Pancreas (tissue), 10 donors: Measurements from ENCODE around the gene GRIN2A. TPM values are rescaled to one million over a fixed set of nuclear protein-coding genes. Genes with fewer than 3 reads are reported as not detected.

Experiments
- ATAC-seq, 4 donors: fragments of 200-7000 bp; cut with Tn5 transposase; one replicate each; pipeline versions ENCODE4 v1.8.0 to v1.9.1; 2020; ENCODE audit warnings: mild to moderate bottlenecking in 4 of 4, moderate library complexity in 4 of 4
- DNase-seq, 6 donors: peaks; one replicate each; pipeline ENCODE4 v3.0.0-alpha.2; 2020
- FAIRE-seq: peaks from 2 replicates; lab custom pipeline; 2012; peaks lifted over from hg19 to GRCh38; lab: Jason Lieb, UNC
- H3K27ac ChIP-seq, 4 donors: fragments of 200-600 bp; sonication (generic); 1 replicate in 3 of 4; 2 replicates in 1 of 4; pipeline versions ENCODE4 v1.5.0 to v1.8.0; 2020
- H3K27me3 ChIP-seq, 4 donors: fragments of 200-600 bp; one replicate each; pipeline ENCODE4 v1.8.0; 2021
- H3K36me3 ChIP-seq, 3 donors: fragments of 200-600 bp; sonication (generic) in 1 of 3; one replicate each; pipeline versions ENCODE4 v1.5.0 to v1.8.0; 2020 to 2021
- H3K4me1 ChIP-seq, 3 donors: fragments of 200-600 bp; one replicate each; pipeline ENCODE4 v1.8.0; 2021
- H3K4me3 ChIP-seq, 4 donors: fragments of 200-600 bp; sonication (generic) in 2 of 4; one replicate each; pipeline versions ENCODE4 v1.5.0 to v1.8.0; 2020 to 2021
- H3K9me3 ChIP-seq, 4 donors: fragments of 200-600 bp; one replicate each; pipeline ENCODE4 v1.8.0; 2021
- WGBS, 2 donors: extraction: QIAGEN DNeasy Blood & Tissue Kit; methylation state at CpG; one replicate each; pipeline ENCODE4 v1.1.7; 2013; 5-methylcytosine and 5-hydroxymethylcytosine counted together
- intact Hi-C, 3 donors: fragments of 100-400 bp; cut with DNase I; formaldehyde crosslinking; loops; one replicate each; pipeline versions ENCODE4 v1.11.1 to v1.14.2; 2022
- polyA plus RNA-seq, 2 donors: library from polyadenylated mRNA; stranded (reverse); fragments of 200-250 nt; gene quantifications; one replicate each; pipeline ENCODE4 v1.2.3, GENCODE V29; 2013
- total RNA-seq, 6 donors: library from RNA; stranded (reverse); fragmentation: NEBNext Ultra II Directional in 4 of 6; extraction: Animal tissue kit (Norgen Biotek cat#: 25700) in 4 of 6; gene quantifications; one replicate each; pipeline versions ENCODE4 v1.2.1 to v1.2.4, GENCODE V29; 2021 to 2023
- TF ChIP-seq, protein P1 (sequence below), 4 donors: fragments of 200-600 bp; sonication (generic) in 3 of 4; IDR thresholded peaks; one replicate each; pipeline versions ENCODE4 v1.5.0 to v1.8.0; 2021; ENCODE audit warnings: antibody characterized with exemption in 4 of 4
- donor health status: healthy with polysubstance abuse.
- donor health status: DM: no; HTN: no; CAD: no; lungs with moderate emphysema.
- donor health status: DM: no; HTN: no; CAD: no.
- donor health status: control.
- donor health status: control.
- donor health status: Bipolar disorder and iron deficiency.
- donor health status: DM: yes; HTN: yes; CAD: no.
- donor health status: DM: no; HTN: no; CAD: no.
- donor health status: DM: no; HTN: no; CAD: no.
- donor health status: DM: yes; HTN: yes; CAD: no.

GRIN2A gene
- total and polyA plus RNA-seq, 8 donors, result 0.09 to 2.2 (median 0.32) TPM

DNA sequence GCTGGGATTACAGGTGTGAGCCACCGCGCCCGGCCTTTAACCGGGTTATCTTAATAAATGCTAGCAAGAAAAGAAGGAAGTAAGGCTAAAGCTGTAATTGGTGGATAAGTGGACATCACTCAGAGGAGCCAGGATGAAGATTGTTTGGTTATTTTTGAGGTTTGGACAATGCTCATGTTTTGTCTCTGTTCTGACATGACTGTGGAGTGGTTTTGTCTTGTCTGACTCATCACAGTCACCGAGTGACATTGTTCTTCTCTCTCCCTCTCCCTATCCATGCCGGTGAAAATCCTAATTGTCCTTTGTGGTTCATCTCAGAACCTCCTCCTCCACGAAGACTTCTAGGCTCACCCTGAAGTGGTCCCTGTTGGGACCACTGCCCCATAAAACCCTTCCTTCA lies 23.5 kb upstream of the GRIN2A start:
- FAIRE-seq (no peak), ATAC-seq (no peak), DNase-seq (no peak)
- H3K27ac ChIP-seq, result no peak overlapping the region
- WGBS, 2 donors, result 85 to 89% methylated on average over 7 of the region's 7 CpGs
- no peaks in the 10 kb centered on the region for H3K4me1 ChIP-seq
- TF ChIP-seq, protein P1, sequence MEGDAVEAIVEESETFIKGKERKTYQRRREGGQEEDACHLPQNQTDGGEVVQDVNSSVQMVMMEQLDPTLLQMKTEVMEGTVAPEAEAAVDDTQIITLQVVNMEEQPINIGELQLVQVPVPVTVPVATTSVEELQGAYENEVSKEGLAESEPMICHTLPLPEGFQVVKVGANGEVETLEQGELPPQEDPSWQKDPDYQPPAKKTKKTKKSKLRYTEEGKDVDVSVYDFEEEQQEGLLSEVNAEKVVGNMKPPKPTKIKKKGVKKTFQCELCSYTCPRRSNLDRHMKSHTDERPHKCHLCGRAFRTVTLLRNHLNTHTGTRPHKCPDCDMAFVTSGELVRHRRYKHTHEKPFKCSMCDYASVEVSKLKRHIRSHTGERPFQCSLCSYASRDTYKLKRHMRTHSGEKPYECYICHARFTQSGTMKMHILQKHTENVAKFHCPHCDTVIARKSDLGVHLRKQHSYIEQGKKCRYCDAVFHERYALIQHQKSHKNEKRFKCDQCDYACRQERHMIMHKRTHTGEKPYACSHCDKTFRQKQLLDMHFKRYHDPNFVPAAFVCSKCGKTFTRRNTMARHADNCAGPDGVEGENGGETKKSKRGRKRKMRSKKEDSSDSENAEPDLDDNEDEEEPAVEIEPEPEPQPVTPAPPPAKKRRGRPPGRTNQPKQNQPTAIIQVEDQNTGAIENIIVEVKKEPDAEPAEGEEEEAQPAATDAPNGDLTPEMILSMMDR (IDR thresholded peaks at IDR 0.05), result no peak
- no peaks in the 10 kb centered on the region for H3K9me3 ChIP-seq
- no peak overlapping the region for H3K4me3 ChIP-seq
- H3K27me3 ChIP-seq, result no peaks in the 10 kb centered on the region
- intact Hi-C loops, result no loop called here
- no peaks in the 10 kb centered on the region for H3K36me3 ChIP-seq

DNA sequence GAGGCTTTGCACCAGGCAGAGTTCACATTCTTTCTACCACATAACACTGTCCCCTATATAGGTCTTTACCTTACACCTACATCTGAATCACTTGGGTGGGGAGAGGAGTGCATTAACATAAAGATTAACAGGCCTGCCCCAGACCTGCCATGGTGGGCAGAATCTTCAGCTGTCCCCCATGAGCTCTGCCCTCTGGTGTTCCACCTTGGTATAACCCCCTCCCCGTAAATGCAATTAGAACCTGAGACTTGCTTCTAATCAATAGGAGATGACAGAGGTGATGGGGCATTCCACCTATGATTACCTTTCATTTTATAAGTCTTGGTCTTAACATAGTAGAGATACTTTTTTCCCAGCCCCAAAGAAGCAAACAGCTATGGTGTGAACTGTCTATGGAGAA lies 20.4 kb upstream of the GRIN2A start:
- no peak for ATAC-seq
- WGBS, 2 donors, result 91 to 100% methylated on average over 1 of the region's 1 CpG
- TF ChIP-seq, protein P1 (IDR thresholded peaks at IDR 0.05), result no peak
- intact Hi-C loops, result no loop called here
- Histone ChIP-seq H3K27me3 (no peaks in the 10 kb centered on the region), H3K4me3 (no peak overlapping the region), H3K36me3 (no peaks in the 10 kb centered on the region), H3K4me1 (no peaks in the 10 kb centered on the region), H3K27ac (no peak overlapping the region), H3K9me3 (no peaks in the 10 kb centered on the region)
- FAIRE-seq, result no peak
- no peak for DNase-seq

DNA sequence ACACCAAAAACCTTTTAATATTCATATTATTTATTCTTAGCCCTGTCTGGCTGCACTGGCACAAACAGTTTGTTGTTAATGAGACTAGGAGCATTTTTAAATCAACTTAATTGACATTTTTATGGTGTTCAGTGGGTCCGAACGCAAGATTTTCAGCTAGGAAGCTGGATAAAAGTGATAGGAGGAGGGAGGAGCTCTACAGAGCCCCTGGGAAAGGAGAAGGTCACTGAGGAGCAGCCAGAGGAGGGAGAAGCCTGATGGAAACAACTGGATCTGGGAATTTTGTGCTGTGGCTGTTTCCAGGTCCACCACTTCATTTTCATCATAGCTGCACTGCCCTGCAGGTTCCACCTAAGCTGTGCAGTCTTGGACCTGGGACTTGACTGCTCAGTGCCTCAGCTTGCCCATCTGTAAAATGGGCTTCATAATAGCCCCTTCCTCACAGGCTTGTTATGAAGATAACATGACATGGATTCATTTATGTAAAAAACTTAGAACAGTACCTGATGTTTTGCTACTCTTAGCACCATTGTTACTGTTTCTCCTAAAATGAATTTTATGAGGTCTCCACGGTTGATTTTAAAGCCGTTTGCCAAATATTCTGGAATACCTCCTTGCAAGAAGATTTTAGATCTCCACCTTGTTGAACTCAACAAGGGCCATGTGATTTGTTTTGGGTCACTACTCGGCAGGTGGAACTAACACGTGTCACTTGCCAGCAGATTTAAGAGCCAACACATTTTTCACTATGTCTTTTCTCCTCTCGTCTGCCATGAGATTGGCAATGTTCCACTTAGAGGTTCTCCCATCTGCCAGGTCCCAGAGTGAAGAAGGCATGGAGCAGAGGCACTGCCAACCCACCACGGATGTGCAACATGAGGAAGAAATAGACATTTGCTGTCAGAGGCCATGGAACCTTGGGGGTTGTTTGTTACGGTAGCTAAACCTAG lies 18.7 kb upstream of the GRIN2A start:
- ATAC-seq (no peak), FAIRE-seq (no peak), DNase-seq (no peak)
- intact Hi-C loops, result no loop called here
- WGBS, 2 donors, result 42 to 53% methylated on average over 9 of the region's 9 CpGs
- TF ChIP-seq, protein P1 (IDR thresholded peaks at IDR 0.05), result no peak
- no peaks in the 10 kb centered on the region for H3K36me3 ChIP-seq
- H3K9me3 ChIP-seq, result no peaks in the 10 kb centered on the region
- H3K27ac ChIP-seq, result no peak overlapping the region
- no peaks in the 10 kb centered on the region for H3K27me3 ChIP-seq
- H3K4me3 ChIP-seq, result no peak overlapping the region
- no peaks in the 10 kb centered on the region for H3K4me1 ChIP-seq

DNA sequence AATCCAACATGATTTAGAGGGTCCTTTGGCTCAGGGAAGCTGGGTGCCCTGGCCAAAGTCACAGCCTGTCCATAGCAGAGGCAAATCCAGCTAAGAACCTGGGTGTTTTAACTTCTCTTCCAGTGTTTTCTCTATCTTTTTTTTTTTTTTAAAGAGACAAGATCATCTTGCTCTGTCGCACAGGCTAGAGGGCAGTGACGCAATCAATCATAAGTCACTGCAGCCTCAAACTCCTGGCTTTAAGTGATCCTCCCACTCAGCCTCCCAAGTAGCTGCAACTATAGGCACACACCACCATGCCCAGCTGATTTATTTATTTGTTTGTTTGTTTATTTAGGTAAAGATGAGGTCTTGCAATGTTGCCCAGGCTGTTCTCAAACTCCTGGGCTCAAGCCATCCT lies 14.8 kb upstream of the GRIN2A start:
- Histone ChIP-seq H3K4me3 (no peak overlapping the region), H3K9me3 (no peaks in the 10 kb centered on the region), H3K36me3 (no peaks in the 10 kb centered on the region), H3K27ac (no peak overlapping the region), H3K4me1 (no peaks in the 10 kb centered on the region), H3K27me3 (no peaks in the 10 kb centered on the region)
- intact Hi-C loops, result loop anchor here in 1 of 3 donors (10.0 kb wide), 1 partner anchor 1032 kb away; no protein-coding TSS in a partner anchor
- DNase-seq, result no peak
- FAIRE-seq, result no peak
- WGBS, 2 donors, result 69 to 83% methylated on average over 2 of the region's 2 CpGs
- ATAC-seq, result no peak
- TF ChIP-seq, protein P1 (IDR thresholded peaks at IDR 0.05), result no peak

DNA sequence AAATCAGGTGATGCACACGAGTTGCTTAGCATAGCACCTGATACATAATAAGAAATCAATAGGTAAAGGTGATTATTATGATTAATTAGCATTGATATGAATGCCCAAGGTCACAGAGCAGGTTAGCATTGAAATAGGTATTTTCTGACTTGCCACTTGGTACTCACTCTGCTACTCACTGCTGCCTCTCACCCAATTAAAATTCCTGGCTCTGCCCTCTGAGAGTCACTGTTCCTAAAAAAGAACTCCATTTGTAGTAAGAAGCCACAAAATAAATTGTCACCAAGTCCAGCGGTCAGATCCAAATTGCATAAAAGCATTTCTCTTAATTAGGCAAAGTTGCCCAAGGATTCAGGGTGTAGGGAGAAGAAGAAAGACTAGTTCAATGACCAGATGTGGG lies 8.9 kb upstream of the GRIN2A start:
- Histone ChIP-seq H3K9me3 (no peaks in the 10 kb centered on the region), H3K27ac (no peak overlapping the region), H3K36me3 (no peaks in the 10 kb centered on the region), H3K4me1 (no peaks in the 10 kb centered on the region), H3K4me3 (no peak overlapping the region), H3K27me3 (no peaks in the 10 kb centered on the region)
- ATAC-seq, result no peak
- FAIRE-seq, result no peak
- DNase-seq, result no peak
- TF ChIP-seq, protein P1 (IDR thresholded peaks at IDR 0.05), result no peak
- WGBS, 2 donors, result 38% methylated on average over 2 of the region's 2 CpGs
- intact Hi-C loops, result loop anchor here in 1 of 3 donors (10.0 kb wide), 1 partner anchor 1026 kb away; no protein-coding TSS in a partner anchor
